Measurements from ENCODE around the gene WFDC1. TPM values are rescaled to one million over a fixed set of nuclear protein-coding genes. Genes with fewer than 3 reads are reported as not detected.

The WFDC1 gene
- total and polyA plus RNA-seq, 4 donors, result 1.0 to 5.2 (median 2.9) TPM

DNA sequence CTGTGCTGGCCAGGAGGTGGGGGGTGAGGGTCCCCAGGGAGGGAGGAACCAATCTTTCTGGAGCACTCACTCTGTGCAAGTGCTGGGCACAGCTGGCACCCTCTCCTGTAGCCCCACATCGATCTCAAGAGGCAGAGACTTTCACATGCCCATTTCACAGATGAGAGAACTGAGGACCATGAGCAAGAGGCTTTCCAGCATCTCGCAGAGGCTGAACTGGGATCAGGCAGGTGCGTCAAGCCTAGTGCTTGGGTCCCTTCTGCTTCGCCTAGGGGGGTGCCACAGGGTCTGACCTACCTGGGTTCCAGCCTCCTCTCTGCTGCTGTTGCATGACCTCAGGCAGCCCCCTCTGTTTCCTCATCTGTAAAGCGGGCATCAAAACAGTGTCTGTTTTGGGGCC lies 1.3 kb upstream of the WFDC1 start:
- Histone ChIP-seq H3K36me3 (ENCODE audit: control insufficient read depth in 4 of 4, insufficient read depth in 3 of 4, low read depth in 1 of 4, low read length in 3 of 4) (no peaks in the 10 kb centered on the region), H3K4me1 (ENCODE audit: control insufficient read depth in 4 of 4, insufficient read depth in 4 of 4, low read length in 3 of 4) (no peaks in the 10 kb centered on the region), H3K4me3 (ENCODE audit: low read depth in 1 of 3, low read length in 3 of 3) (no peak overlapping the region), H3K27me3 (ENCODE audit: control insufficient read depth in 4 of 4, insufficient read depth in 4 of 4, low read length in 3 of 4) (peaks cover 0 to 6% (median under 1%) of the 10 kb centered on the region in 4 donors), H3K27ac (ENCODE audit: low read depth in 1 of 2, low read length in 2 of 2) (no peak overlapping the region), H3K9me3 (ENCODE audit: control insufficient read depth in 4 of 4, low read length in 3 of 4) (no peaks in the 10 kb centered on the region), H3K9ac (ENCODE audit: low read depth in 1 of 2, low read length in 2 of 2) (no peak overlapping the region)
- 89% methylated on average over 5 of the region's 5 CpGs for WGBS
- TF ChIP-seq YY1 (IDR thresholded peaks at IDR 0.05), result no peak
- no peak for TF ChIP-seq REST (IDR thresholded peaks at IDR 0.05)
- no peak for TF ChIP-seq RXRA (IDR thresholded peaks at IDR 0.05)
- TF ChIP-seq HNF4A (conservative IDR thresholded peaks at IDR 0.05), result no peak
- no peak for TF ChIP-seq NR2F2 (IDR thresholded peaks at IDR 0.05)
- no peak for TF ChIP-seq TAF1 (conservative IDR thresholded peaks at IDR 0.05)
- TF ChIP-seq CTCF (IDR thresholded peaks at IDR 0.05; ENCODE audit: low read depth, low read length, missing input control), result no peak
- TF ChIP-seq, protein P1, sequence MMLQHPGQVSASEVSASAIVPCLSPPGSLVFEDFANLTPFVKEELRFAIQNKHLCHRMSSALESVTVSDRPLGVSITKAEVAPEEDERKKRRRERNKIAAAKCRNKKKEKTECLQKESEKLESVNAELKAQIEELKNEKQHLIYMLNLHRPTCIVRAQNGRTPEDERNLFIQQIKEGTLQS (IDR thresholded peaks at IDR 0.05), result no peak
- TF ChIP-seq EGR1 (IDR thresholded peaks at IDR 0.05; ENCODE audit: low read depth in 2 of 2), result no peak
- DNase-seq (ENCODE audit: low spot score), result no peak

- no peak overlapping the region for H3K4me3 ChIP-seq (ENCODE audit: low read depth in 1 of 3, low read length in 3 of 3)
- H3K27me3 ChIP-seq (ENCODE audit: control insufficient read depth in 4 of 4, insufficient read depth in 4 of 4, low read length in 3 of 4), result peaks cover 0 to 8% (median 2%) of the 10 kb centered on the region in 4 donors
- H3K9ac ChIP-seq (ENCODE audit: low read depth in 1 of 2, low read length in 2 of 2), result no peak overlapping the region
- H3K4me1 ChIP-seq (ENCODE audit: control insufficient read depth in 4 of 4, insufficient read depth in 4 of 4, low read length in 3 of 4), result no peaks in the 10 kb centered on the region
- no peak for TF ChIP-seq REST (IDR thresholded peaks at IDR 0.05)
- TF ChIP-seq, protein P2, sequence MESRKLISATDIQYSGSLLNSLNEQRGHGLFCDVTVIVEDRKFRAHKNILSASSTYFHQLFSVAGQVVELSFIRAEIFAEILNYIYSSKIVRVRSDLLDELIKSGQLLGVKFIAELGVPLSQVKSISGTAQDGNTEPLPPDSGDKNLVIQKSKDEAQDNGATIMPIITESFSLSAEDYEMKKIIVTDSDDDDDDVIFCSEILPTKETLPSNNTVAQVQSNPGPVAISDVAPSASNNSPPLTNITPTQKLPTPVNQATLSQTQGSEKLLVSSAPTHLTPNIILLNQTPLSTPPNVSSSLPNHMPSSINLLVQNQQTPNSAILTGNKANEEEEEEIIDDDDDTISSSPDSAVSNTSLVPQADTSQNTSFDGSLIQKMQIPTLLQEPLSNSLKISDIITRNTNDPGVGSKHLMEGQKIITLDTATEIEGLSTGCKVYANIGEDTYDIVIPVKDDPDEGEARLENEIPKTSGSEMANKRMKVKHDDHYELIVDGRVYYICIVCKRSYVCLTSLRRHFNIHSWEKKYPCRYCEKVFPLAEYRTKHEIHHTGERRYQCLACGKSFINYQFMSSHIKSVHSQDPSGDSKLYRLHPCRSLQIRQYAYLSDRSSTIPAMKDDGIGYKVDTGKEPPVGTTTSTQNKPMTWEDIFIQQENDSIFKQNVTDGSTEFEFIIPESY (IDR thresholded peaks at IDR 0.05), result no peak
- no peak for TF ChIP-seq FOXA1 (IDR thresholded peaks at IDR 0.05)
- TF ChIP-seq GABPA (IDR thresholded peaks at IDR 0.05 in 1 of 2, conservative IDR thresholded peaks at IDR 0.05 in 1 of 2), result no peak
- TF ChIP-seq, protein P3, sequence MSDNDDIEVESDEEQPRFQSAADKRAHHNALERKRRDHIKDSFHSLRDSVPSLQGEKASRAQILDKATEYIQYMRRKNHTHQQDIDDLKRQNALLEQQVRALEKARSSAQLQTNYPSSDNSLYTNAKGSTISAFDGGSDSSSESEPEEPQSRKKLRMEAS (IDR thresholded peaks at IDR 0.05), result no peak
- TF ChIP-seq JUND (IDR thresholded peaks at IDR 0.05), result no peak
- TF ChIP-seq, protein P1 (IDR thresholded peaks at IDR 0.05), result no peak
- no peak for TF ChIP-seq HNF4G (IDR thresholded peaks at IDR 0.05)
- no peak for TF ChIP-seq EGR1 (IDR thresholded peaks at IDR 0.05; ENCODE audit: low read depth in 2 of 2)
- no peak for TF ChIP-seq TAF1 (conservative IDR thresholded peaks at IDR 0.05)
- no peak for TF ChIP-seq NR2F2 (IDR thresholded peaks at IDR 0.05)
- TF ChIP-seq SP1 (IDR thresholded peaks at IDR 0.05), result no peak
- no peak for TF ChIP-seq YY1 (IDR thresholded peaks at IDR 0.05)
- no peak for TF ChIP-seq FOXA2 (IDR thresholded peaks at IDR 0.05)
- no peak for TF ChIP-seq RXRA (IDR thresholded peaks at IDR 0.05)
- TF ChIP-seq RAD21 (IDR thresholded peaks at IDR 0.05), result no peak
- no peak for TF ChIP-seq CTCF (IDR thresholded peaks at IDR 0.05; ENCODE audit: low read depth, low read length, missing input control)
- no peak overlapping the region for H3K27ac ChIP-seq (ENCODE audit: low read depth in 1 of 2, low read length in 2 of 2)
- no peak for DNase-seq (ENCODE audit: low spot score)
- no peaks in the 10 kb centered on the region for H3K9me3 ChIP-seq (ENCODE audit: control insufficient read depth in 4 of 4, low read length in 3 of 4)
- no peaks in the 10 kb centered on the region for H3K36me3 ChIP-seq (ENCODE audit: control insufficient read depth in 4 of 4, insufficient read depth in 3 of 4, low read depth in 1 of 4, low read length in 3 of 4)
- WGBS, result 60% methylated on average over 10 of the region's 10 CpGs
Observed at GRCh38 chr16:84294117-84294516, 561 bp upstream of the WFDC1 start.

All from liver (tissue), 9 donors.